Measurements from ENCODE around the gene KIF5A.
A peak's percentile ranks its signal among the peaks of the same experiment; 100 is the strongest.
"Not testable (repeated sequence)": the region's sequence is repeated elsewhere in the genome, so short reads cannot be mapped to it uniquely, and the experiment has no call there.

The KIF5A gene

GRCh38 chr12:57607958-57608663, 58.3 kb downstream of the KIF5A start:
- DNase-seq (ENCODE audit: low read depth), result no peak

GRCh38 chr12:57609101-57609780, 59.4 kb downstream of the KIF5A start:
- DNase-seq (ENCODE audit: low read depth), result no peak

- no peak for DNase-seq (ENCODE audit: low read depth)
These were observed 60.1 kb downstream of the KIF5A start for GRCh38 chr12:57609781-57610553.

GRCh38 chr12:57610554-57611107, 60.8 kb downstream of the KIF5A start:
- DNase-seq (ENCODE audit: low read depth), result no peak

GRCh38 chr12:57611108-57611826, 61.4 kb downstream of the KIF5A start, which contains the start of gene ARHGEF25:
Gene ARHGEF25 (plus strand): TSS chr12:57611435. CDS start chr12:57611895, 460 bp downstream.
- DNase-seq (ENCODE audit: low read depth), result peak; percentile 50

DNA sequence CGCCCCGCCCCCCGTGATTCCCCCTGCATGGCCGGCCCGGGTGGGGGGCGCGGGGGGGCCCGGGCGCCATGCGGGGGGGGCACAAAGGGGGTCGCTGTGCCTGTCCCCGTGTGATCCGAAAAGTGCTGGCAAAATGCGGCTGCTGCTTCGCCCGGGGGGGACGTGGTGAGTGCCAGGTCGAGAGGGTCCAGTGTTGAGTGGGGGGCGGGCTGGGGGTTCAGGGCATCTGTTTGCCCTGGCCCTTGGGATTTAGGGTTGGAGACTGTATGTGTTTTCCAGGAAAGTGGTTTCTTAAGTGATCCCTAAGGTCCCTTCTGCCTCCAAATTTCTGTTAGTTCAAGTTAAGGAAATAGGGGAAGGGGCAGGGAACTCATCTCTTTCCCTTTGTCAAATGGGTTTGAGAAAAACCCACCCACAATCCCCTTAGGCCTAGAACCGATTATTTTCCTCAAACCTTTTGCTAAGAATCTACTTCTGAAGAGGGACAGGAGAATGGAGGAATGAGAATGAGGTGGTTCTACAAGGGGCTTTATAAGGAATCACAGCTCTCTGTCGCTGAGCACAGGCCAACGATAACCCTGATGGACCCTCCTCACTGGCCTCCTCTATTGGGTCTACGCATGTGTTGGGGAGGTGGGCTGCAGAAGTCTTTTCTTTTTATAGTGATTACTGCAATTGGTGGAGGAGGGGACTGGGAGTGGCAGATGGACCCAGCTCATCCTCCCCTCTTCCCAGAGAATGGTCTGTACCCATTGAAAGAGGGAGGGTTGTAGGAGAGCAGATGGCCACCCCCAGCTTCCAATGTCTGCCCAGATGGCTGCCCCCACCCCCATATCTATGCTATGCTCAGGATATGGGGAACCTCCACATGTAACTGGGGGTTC, 62.2 kb downstream of the KIF5A start:
- DNase-seq (ENCODE audit: low read depth), result no peak

GRCh38 chr12:57612711-57613426, 63.0 kb downstream of the KIF5A start:
- DNase-seq (ENCODE audit: low read depth), result no peak

DNA sequence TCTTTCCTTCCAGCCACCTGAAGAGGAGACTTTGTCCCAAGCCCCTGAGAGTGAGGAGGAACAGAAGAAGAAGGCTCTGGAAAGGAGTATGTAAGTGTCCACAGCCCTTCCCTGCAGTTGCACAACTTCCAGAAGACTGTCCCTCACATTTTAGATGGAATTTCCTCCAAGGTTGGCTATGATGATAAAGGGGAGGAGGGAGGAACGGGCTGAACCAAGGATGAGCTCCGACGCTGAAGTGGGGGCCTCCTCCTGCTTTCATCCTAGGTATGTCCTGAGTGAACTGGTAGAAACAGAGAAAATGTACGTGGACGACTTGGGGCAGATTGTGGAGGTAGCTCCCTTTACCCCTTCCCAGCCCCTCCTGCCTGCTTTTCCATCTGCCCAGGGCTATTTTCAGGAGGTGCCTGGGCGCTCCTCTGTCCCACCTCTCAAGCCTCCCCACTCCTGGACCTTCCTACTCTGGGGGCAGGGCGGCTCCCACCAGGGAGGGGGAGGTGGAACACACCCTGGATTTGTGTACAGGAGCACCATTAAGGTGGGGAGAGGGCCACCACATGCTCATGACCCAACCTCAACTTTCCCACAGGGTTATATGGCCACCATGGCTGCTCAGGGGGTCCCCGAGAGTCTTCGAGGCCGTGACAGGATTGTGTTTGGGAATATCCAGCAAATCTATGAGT, 63.7 kb downstream of the KIF5A start:
- DNase-seq (ENCODE audit: low read depth), result no peak

GRCh38 chr12:57614178-57614947, 64.5 kb downstream of the KIF5A start:
- peak; percentile 44 for DNase-seq (ENCODE audit: low read depth)

- no peak for DNase-seq (ENCODE audit: low read depth)
These were observed 65.2 kb downstream of the KIF5A start for GRCh38 chr12:57614948-57615500.

DNA sequence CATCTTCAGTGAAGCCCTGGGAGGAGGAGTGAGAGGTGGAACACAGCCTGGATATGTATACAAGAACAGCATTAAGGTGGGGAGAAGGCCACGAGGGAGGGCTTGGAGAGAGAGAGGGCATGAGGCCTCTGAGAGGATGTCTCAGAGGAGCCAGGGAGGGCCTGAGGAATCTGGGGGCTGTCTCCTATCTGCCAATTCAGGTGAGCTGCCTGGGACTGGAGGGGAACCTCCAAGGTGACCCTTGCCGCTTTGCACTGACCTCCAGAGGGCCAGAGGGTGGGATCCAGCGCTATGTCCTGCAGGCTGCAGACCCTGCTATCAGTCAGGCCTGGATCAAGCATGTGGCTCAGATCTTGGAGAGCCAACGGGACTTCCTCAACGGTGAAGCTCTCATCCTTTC, 65.8 kb downstream of the KIF5A start:
- no peak for DNase-seq (ENCODE audit: low read depth)

DNA sequence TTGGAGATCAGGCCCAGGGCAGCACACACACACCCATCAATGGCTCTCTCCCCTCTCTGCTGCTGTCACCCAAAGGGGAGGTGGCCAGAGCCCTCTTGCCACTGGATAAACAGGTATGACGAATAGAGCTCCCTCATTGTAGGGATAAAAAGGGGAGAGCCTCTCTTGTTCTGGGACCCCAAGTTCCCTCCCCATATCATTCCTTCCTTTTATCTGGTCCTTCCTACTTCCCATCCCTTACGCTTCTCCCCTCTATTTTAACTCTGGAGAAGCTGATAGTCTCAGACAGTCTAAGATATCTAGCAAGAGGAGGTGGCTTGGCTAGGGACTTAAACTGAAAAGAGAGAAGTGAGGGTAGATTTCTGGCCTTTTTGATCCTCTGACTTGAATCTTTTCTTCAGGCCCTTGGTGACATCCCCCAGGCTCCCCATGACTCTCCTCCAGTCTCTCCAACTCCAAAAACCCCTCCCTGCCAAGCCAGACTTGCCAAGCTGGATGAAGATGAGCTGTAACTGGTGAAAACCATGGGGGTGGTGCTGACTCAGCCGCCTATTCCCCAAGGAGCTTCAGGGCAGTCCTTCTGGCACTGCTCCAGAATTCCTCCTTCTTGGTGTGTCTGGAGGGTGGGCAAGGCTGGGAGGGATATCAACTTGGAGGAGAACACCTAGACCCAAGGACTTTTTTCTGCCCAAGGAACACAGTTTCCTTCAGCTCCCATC, 66.7 kb downstream of the KIF5A start:
- DNase-seq (ENCODE audit: low read depth), result no peak

- DNase-seq (ENCODE audit: low read depth), result no peak
These were observed 68.1 kb downstream of the KIF5A start for GRCh38 chr12:57617942-57618341.

DNA sequence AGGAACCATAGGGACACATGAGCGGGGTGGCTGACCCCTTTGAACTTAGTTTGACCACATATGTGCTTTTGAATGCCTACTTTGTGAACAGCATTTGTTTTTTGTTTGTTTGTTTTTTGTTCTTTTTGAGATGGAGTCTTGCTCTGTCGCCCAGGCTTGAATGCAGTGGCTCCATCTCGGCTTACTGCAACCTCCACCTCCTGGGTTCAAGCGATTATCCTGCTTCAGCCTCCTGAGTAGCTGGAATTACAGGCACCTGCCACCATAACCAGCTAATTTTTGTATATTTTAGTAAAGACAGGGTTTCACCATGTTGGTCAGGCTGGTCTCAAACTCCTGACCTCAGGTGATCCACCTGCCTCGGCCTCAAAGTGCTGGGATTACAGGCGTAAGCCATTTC, 68.6 kb downstream of the KIF5A start:
- not testable (repeated sequence) for DNase-seq (ENCODE audit: low read depth)

DNA sequence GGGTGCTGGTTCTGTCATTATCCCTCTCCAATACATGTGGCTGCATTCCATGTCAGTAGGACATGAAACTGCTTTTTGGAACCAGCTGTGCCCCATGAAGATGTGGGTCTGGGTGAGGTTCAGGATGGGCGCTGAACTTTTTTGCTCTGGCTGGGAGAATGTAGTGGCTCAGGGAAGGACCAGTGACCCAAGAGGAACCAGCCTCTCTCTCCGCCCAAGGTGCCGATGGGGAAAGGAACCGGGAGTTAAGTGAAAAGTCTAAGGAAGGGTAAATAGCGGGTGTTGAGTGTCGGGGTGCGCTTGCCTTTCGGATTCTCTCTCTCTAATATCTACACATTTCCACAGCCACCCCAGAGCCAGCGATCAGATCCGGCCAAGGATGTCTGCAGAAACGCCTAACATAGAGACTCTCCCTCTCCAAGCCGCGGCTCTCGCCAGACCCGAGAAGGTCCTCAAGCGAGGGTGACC, 69.2 kb downstream of the KIF5A start:
- no peak for DNase-seq (ENCODE audit: low read depth)

DNA sequence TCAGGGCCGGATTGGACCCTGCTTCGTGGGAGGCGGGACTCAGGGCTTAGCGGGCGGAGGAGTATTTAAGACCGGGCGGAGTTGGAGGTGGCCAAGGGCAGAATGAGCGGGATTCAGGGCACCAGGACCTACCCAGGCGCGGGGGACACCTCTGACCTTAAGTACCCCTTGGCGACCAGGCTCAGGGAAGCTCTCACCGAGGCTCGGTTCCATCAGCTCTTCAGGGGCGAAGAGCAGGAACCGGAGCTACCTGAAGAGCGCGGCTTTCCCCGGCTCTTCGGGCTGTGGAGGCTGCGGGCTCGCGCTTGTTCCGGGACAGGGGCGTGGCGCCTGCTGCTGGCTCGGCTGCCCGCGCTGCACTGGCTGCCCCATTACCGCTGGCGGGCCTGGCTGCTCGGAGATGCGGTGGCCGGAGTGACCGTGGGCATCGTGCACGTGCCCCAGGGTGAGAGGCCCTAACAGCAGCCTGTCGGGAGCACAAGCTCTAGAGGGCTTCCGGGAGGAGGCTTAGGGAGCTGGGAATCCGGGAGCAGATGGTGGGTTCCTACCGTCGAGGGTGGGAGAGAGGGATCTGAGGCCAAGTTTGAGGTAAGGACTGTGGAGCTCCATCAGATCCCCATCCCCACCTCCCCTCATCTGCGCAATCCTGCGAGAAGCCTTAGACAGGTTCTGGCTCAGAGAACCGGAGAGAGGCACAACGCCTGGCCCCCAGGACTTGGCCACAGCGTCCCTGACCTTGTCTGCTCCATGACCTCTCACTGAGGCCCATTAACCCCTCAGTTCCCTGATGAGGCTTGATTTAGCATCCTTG, 69.8 kb downstream of the KIF5A start:
- no peak for DNase-seq (ENCODE audit: low read depth)

Data from iris pigment epithelial cell (primary cell).